K562 (cell line): ENCODE data around the gene PAFAH1B1. TPM values are rescaled to one million over a fixed set of nuclear protein-coding genes. Genes with fewer than 3 reads are reported as not detected.

Source experiments
- ATAC-seq: fragments of 200-7000 bp; cut with Tn5 transposase; 3 replicates; pipeline ENCODE4 v1.9.1; 2020; ENCODE audit warnings: moderate library complexity
- BruUV-seq: library from RNA; stranded (reverse); fragments of 400-500 nt; replicated peaks from 2 replicates; lab custom pipeline; 2021; lab: Mats Ljungman, UMichigan
- CTCF ChIA-PET: fragments of 300-600 bp; formaldehyde crosslinking; extraction: SDS; loops from one replicate; lab custom pipeline; 2021; ENCODE audit warnings: low intra/inter-chr PET ratio; lab: Yijun Ruan, JAX
- POLR2A ChIA-PET: fragments of 300-600, 350-650 bp; sonication (Branson Sonifier 250); formaldehyde crosslinking; extraction: SDS; loops from one replicate; lab custom pipeline; 2021; ENCODE audit warnings: antibody characterized with exemption, inconsistent platforms; lab: Yijun Ruan, JAX
- DNase-seq, 4 experiments: peaks; one replicate each; pipeline versions ENCODE4 v3.0.0 to v3.0.0-alpha.2; 2011 to 2018; ENCODE audit warnings: low spot score in 3 of 4, mixed read lengths in 3 of 4; ENCODE audit errors: extremely low read depth in 1 of 4
- FAIRE-seq: peaks from 2 replicates; lab custom pipeline; 2011; peaks lifted over from hg19 to GRCh38; lab: Jason Lieb, UNC
- H2AFZ ChIP-seq: 2 replicates; pipeline ENCODE4 v1.6.0; 2011; ENCODE audit warnings: low read depth, low read length, control low read depth, inconsistent platforms
- H3K27ac ChIP-seq: fragments of 200-600 bp; 3 replicates; pipeline ENCODE4 v1.8.0; 2011; ENCODE audit warnings: low read depth, mild to moderate bottlenecking, control low read depth, inconsistent platforms, low read length, moderate library complexity, mixed read lengths; ENCODE audit errors: extremely low read depth
- H3K27me3 ChIP-seq, 2 experiments: fragments of 300-600 bp in 1 of 2; 2 replicates in 1 of 2; 3 replicates in 1 of 2; pipeline versions ENCODE4 v1.6.0 to v1.8.0; 2011; ENCODE audit warnings: inconsistent platforms in 2 of 2, low read length in 2 of 2, mild to moderate bottlenecking in 1 of 2, mixed read lengths in 1 of 2, moderate library complexity in 1 of 2; ENCODE audit not compliant: control insufficient read depth in 2 of 2, insufficient read depth in 2 of 2
- H3K36me3 ChIP-seq: fragments of 300-600 bp; 3 replicates; pipeline ENCODE4 v1.8.0; 2011; ENCODE audit warnings: mild to moderate bottlenecking, low read length, inconsistent platforms; ENCODE audit not compliant: control insufficient read depth, insufficient read depth
- H3K4me1 ChIP-seq, 2 experiments: fragments of 200-600 bp in 1 of 2; replicated peaks in 1 of 2; 2 replicates in 1 of 2; 3 replicates in 1 of 2; pipeline versions ENCODE4 v1.5.1 to v1.8.0; 2011; ENCODE audit warnings: inconsistent platforms in 2 of 2, low read length in 2 of 2, mild to moderate bottlenecking in 1 of 2, mixed read lengths in 1 of 2, moderate library complexity in 1 of 2; ENCODE audit not compliant: control insufficient read depth in 2 of 2, insufficient read depth in 2 of 2
- H3K4me2 ChIP-seq: 2 replicates; pipeline ENCODE4 v1.6.1; 2011; ENCODE audit warnings: low read length, control low read depth, inconsistent platforms, mixed read lengths; ENCODE audit not compliant: insufficient read depth
- H3K4me3 ChIP-seq: fragments of 200-600 bp; sonication (generic), shearing (Covaris generic); 2 replicates; pipeline ENCODE4 v1.5.1; 2016; ENCODE audit warnings: control low read depth, inconsistent platforms
- H3K79me2 ChIP-seq: fragments of 200-600 bp; 3 replicates; pipeline ENCODE4 v1.8.0; 2011; ENCODE audit warnings: low read length, inconsistent platforms; ENCODE audit not compliant: control insufficient read depth, insufficient read depth
- H3K9ac ChIP-seq, 2 experiments: 2 replicates each; pipeline versions ENCODE4 v1.6.0 to v1.6.1; 2011; ENCODE audit warnings: low read depth in 2 of 2, low read length in 2 of 2, control low read depth in 1 of 2, inconsistent platforms in 1 of 2, mild to moderate bottlenecking in 1 of 2, mixed read lengths in 1 of 2; ENCODE audit not compliant: insufficient read depth in 1 of 2
- H3K9me1 ChIP-seq: one replicate; pipeline ENCODE4 v1.6.0; 2011; ENCODE audit warnings: inconsistent platforms, mild to moderate bottlenecking, low read length, moderate library complexity; ENCODE audit not compliant: control insufficient read depth, insufficient read depth
- H3K9me3 ChIP-seq: replicated peaks from 2 replicates; pipeline ENCODE4 v1.5.1; 2011; ENCODE audit warnings: low read depth, low read length, inconsistent platforms; ENCODE audit not compliant: control insufficient read depth, insufficient read depth
- H4K20me1 ChIP-seq: replicated peaks from 2 replicates; pipeline ENCODE4 v1.6.1; 2011; ENCODE audit warnings: low read length, inconsistent platforms, mixed read lengths; ENCODE audit not compliant: control insufficient read depth, insufficient read depth
- DDX20 ChIP-seq: fragments of 450-650 bp; IDR thresholded peaks from 2 replicates; pipeline ENCODE4 v1.6.1; 2016; ENCODE audit warnings: missing genetic modification characterization, low read depth, mild to moderate bottlenecking, missing compliant biosample characterization, moderate library complexity
- HNRNPUL1 ChIP-seq: fragments of 200-400 bp; formaldehyde crosslinking; IDR thresholded peaks from 2 replicates; pipeline ENCODE4 v1.6.1; 2017; ENCODE audit warnings: low read length
- JUNB ChIP-seq: fragments of 450-650 bp; formaldehyde crosslinking; conservative IDR thresholded peaks from 2 replicates; pipeline ENCODE4 v1.4.0; 2020; ENCODE audit warnings: mild to moderate bottlenecking
- MEF2D ChIP-seq: conservative IDR thresholded peaks from 2 replicates; pipeline ENCODE4 v1.6.1; 2016; ENCODE audit warnings: low read depth, missing genetic modification characterization, missing compliant biosample characterization
- NONO ChIP-seq, 2 experiments: fragments of 200-400 bp in 1 of 2; fragments of 450-650 bp in 1 of 2; formaldehyde crosslinking in 1 of 2; IDR thresholded peaks; 2 replicates each; pipeline ENCODE4 v1.6.1; 2017; ENCODE audit warnings: low read depth in 2 of 2, mild to moderate bottlenecking in 2 of 2, moderate library complexity in 2 of 2, low read length in 1 of 2
- XRCC4 ChIP-seq: IDR thresholded peaks from one replicate; pipeline ENCODE4 v1.6.1; 2011; ENCODE audit not compliant: insufficient read depth, insufficient read length; ENCODE audit errors: extremely low read depth
- ZKSCAN1 ChIP-seq: fragments of 150-350 bp; IDR thresholded peaks from 2 replicates; pipeline ENCODE4 v1.6.1; 2016; ENCODE audit warnings: low read depth, low read length
- ZNF263 ChIP-seq: sonication (generic); formaldehyde crosslinking; IDR thresholded peaks from 2 replicates; pipeline ENCODE4 v1.8.0; 2022; ENCODE audit warnings: mild to moderate bottlenecking, missing genetic modification reagents, borderline replicate concordance
- ZNF512 ChIP-seq: IDR thresholded peaks from 2 replicates; pipeline ENCODE4 v1.6.1; 2016; ENCODE audit warnings: missing genetic modification characterization, missing compliant biosample characterization
- WGBS: fragments of 100-300 bp; shearing (Covaris generic); methylation state at CpG from one replicate; pipeline ENCODE4 v1.1.6; 2016; ENCODE audit warnings: low coverage, mixed read lengths; ENCODE audit not compliant: insufficient coverage; ENCODE audit errors: missing lambda C conversion rate; 5-methylcytosine and 5-hydroxymethylcytosine counted together
- in situ Hi-C: fragments of 300-500 bp; cut with MboI; formaldehyde crosslinking; loops from 4 replicates; pipeline ENCODE4 v1.15.0; 2018; ENCODE audit warnings: inconsistent platforms, mixed read lengths
- intact Hi-C: fragments of 100-400 bp; cut with micrococcal nuclease; formaldehyde crosslinking; loops from 2 replicates; pipeline ENCODE4 v1.14.2; 2022
- polyA plus RNA-seq, 8 experiments: library from polyadenylated mRNA; depleted of rRNA in 4 of 8; stranded (reverse) in 5 of 8; unstranded in 3 of 8; fragments of >200 nt; fragmentation: Nextera tagmentation in 2 of 8; fragmentation: Illumina TruSeq in 1 of 8; extraction: Ambion mirVana in 2 of 8; extraction: Trizol in 1 of 8; gene quantifications; 2 replicates each; pipeline versions ENCODE4 v1.2.1 to v1.2.3, GENCODE V29; 2011 to 2014; ENCODE audit warnings: inconsistent platforms in 1 of 8, missing spikeins in 1 of 8
- total RNA-seq, 7 experiments: library from RNA; depleted of rRNA in 6 of 7; stranded (reverse); fragments of >200 nt in 6 of 7; fragmentation: Illumina TruSeq in 2 of 7; extraction: Trizol in 2 of 7; gene quantifications; 2 replicates each; pipeline versions ENCODE4 v1.2.1 to v1.2.3, GENCODE V29; 2011 to 2021; ENCODE audit warnings: low replicate concordance in 1 of 7
- TF ChIP-seq, protein P1 (sequence below): fragments of 450-650 bp; formaldehyde crosslinking; IDR thresholded peaks from 2 replicates; pipeline ENCODE4 v1.4.0; 2020; ENCODE audit warnings: mild to moderate bottlenecking, mixed read lengths

Gene PAFAH1B1
- total and polyA plus RNA-seq, 9 of the 15 experiments (the other 6 are each of a cell fraction or from before 2014, with no cell fraction given) = 23.3 to 66.4 (median 40.2) TPM

DNA sequence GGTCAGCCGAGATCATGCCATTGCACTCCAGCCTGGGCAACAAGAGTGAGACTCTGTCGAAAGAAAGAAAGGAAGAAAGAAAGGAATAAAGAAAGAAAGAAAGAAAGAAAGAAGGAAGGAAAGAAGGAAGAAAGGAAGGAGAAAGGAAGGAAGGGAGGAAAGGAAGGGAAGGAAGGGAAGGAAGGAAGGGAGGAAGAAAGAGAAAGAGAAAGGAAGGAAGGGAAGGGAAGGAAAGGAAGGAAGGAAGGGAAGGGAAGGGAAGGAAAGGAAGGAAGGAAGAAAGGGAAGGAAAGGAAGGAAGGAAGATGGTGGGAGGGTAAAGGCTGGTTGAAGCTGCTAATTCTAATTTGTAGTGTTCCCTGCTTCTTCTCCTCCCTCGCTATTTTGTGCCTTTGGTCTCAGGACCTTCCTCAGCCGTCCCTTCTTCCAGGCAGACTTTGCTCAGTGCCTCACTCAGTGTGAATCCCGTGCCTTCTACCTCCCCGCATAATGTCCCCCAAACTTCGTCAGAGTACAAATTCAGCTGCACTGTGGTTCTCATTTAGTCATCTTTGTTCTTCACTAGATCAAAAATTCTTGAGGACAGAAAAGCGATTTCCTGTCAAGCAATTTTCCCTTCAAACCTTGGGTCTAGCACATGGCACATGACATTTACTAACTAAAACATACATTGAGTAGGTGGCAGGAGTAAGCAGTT, 31.1 kb upstream of the PAFAH1B1 start:
- Histone ChIP-seq H3K4me3 (no peak overlapping the region), H4K20me1 (no peaks in the 10 kb centered on the region), H3K27me3 (no peaks in the 10 kb centered on the region; a peak in 1 of 5 replicates), H2AFZ (no peak overlapping the region), H3K4me1 (no peaks in the 10 kb centered on the region; a peak in 1 of 5 replicates), H3K9me3 (no peaks in the 10 kb centered on the region), H3K9me1 (no peaks in the 10 kb centered on the region), H3K27ac (no peak overlapping the region), H3K36me3 (no peaks in the 10 kb centered on the region), H3K9ac (no peak overlapping the region), H3K4me2 (no peak overlapping the region), H3K79me2 (no peaks in the 10 kb centered on the region)
- ChIA-PET POLR2A (no interaction called here), CTCF (no interaction called here)
- intact Hi-C loops = no loop called here
- DNase-seq (no peak), FAIRE-seq (no peak), ATAC-seq (no peak)
- TF ChIP-seq ZNF263 (CRISPR knock-in tag) (no peak), ZNF512 (tag) (peak; percentile 77)
- BruUV-seq = no TSS peak
- in situ Hi-C loops = no loop called here
- 10% methylated on average over 7 of the region's 8 CpGs for WGBS

GRCh38 chr17:2563061-2563460, 30.4 kb upstream of the PAFAH1B1 start:
- no peaks in the 10 kb centered on the region for H3K79me2 ChIP-seq
- ChIA-PET CTCF (no interaction called here), POLR2A (no interaction called here)
- no peaks in the 10 kb centered on the region for H3K36me3 ChIP-seq
- H3K4me3 ChIP-seq = no peak overlapping the region
- no peak overlapping the region for H2AFZ ChIP-seq
- no peaks in the 10 kb centered on the region; a peak in 1 of 5 replicates for H3K27me3 ChIP-seq
- H3K9me1 ChIP-seq = no peaks in the 10 kb centered on the region
- in situ Hi-C loops (no loop called here), intact Hi-C loops (no loop called here)
- H3K4me1 ChIP-seq = no peaks in the 10 kb centered on the region; a peak in 1 of 5 replicates
- H3K9ac ChIP-seq = no peak overlapping the region; a peak in 1 of 4 replicates
- WGBS = 5% methylated on average over 7 of the region's 7 CpGs
- DNase-seq (no peak), FAIRE-seq (no peak), ATAC-seq (peak; percentile 39; the same call in 1 of the 3 replicates)
- BruUV-seq = no TSS peak
- no peak overlapping the region for H3K27ac ChIP-seq
- no peaks in the 10 kb centered on the region for H4K20me1 ChIP-seq
- H3K4me2 ChIP-seq = no peak overlapping the region
- H3K9me3 ChIP-seq = no peaks in the 10 kb centered on the region
- TF ChIP-seq JUNB (CRISPR knock-in tag) (no peak), XRCC4 (no peak), DDX20 (tag) (no peak), NONO (IDR thresholded peaks at IDR 0.05; ENCODE audit: low read depth in 2 of 2, low read length in 1 of 2) (no peak), ZKSCAN1 (no peak), HNRNPUL1 (no peak), MEF2D (tag) (no peak)
- TF ChIP-seq, protein P1, sequence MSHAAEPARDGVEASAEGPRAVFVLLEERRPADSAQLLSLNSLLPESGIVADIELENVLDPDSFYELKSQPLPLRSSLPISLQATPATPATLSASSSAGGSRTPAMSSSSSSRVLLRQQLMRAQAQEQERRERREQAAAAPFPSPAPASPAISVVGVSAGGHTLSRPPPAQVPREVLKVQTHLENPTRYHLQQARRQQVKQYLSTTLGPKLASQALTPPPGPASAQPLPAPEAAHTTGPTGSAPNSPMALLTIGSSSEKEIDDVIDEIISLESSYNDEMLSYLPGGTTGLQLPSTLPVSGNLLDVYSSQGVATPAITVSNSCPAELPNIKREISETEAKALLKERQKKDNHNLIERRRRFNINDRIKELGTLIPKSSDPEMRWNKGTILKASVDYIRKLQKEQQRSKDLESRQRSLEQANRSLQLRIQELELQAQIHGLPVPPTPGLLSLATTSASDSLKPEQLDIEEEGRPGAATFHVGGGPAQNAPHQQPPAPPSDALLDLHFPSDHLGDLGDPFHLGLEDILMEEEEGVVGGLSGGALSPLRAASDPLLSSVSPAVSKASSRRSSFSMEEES (CRISPR knock-in tag) = no peak
